Stimulated activated CD4-positive, alpha-beta T cell treated with anti-CD3 and anti-CD28 coated beads, TNF-alpha, amount 100 ng/mL, for 48 hours (primary cell): Measurements from ENCODE around the gene ABCA9.

Source experiments
- DNase-seq, 3 donors: peaks; one replicate each; pipeline ENCODE4 v3.0.0-alpha.2; 2020; ENCODE audit warnings: low read depth in 3 of 3

Gene ABCA9

DNA sequence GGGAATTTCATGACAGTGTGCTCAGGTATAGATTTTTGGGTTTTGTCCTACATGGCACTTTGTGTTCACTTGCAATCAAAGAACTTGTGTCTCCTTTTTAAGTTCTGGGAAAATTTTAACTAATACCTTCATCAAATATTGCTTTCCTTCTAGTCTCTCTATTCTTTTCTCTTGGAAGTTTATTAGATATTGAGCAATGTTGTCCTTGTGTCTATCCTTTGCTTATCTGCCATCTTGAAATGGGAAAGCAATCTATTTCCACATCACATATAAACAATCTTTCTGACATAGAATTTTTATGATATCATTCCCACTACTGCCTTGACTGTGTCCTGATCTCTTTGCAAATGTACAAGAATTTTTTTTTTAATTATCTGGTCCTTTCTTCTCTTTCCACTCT, 4.4 kb upstream of the ABCA9 start:
- no peak for DNase-seq

GRCh38 chr17:69064476-69064875, 3.7 kb upstream of the ABCA9 start:
- DNase-seq: no peak

DNA sequence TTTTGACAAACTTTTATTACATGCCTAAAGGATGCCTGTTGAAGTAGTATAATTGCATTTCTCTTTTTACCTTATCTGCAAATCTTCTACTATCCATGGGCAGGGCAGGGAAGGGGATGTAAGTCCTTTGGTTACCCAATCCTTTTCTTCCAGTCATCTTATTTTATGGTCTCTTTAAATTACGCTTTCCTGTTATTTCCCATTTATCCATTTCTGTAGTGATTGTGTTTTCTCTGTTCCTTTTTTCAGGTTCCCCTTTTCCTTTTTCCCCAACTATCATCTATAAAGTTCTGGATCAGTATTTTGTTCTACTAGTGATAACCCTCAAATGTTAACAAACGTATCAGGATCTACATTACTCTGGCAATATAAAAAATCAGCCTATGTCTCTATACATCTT, 3.3 kb upstream of the ABCA9 start:
- no peak for DNase-seq

DNA sequence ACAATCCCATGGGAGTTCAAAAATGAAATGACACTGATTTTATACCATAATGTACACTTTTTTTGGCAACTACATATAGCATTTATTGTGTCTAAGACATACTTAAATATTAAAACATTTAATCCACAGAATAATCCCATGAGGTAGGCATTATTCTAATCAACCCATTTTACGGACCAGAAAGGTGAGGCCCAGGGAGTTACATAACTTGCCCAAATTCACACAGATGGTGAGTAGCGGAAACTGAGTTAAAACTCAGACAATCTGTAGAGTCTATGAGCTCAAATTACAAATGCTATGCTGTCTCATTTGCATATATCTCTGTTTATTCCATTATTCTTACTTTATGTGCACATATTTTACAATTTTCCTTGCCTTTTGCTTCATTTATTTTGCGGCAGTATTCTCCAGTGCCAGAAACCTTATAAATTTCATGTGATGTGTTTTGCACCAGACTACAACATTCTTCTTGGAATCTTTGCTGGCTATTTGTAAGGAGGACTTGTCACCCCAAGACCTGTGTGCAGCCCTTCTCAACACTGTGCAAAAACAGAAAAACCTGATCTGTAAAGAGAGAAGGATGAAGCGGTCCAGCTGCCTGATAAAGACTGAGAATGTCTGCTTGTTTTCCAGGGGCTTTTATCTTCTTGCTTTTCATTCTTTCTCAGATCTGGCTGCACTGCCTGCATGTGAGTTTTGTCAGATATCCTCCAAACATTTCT, 2.3 kb upstream of the ABCA9 start:
- DNase-seq: no peak

GRCh38 chr17:69061721-69062556, 1.2 kb upstream of the ABCA9 start:
- no peak for DNase-seq

GRCh38 chr17:69059458-69060175, 1.1 kb downstream of the ABCA9 start:
- no peak for DNase-seq

- DNase-seq: no peak
These were observed 2.6 kb downstream of the ABCA9 start for GRCh38 chr17:69058165-69058564.

DNA sequence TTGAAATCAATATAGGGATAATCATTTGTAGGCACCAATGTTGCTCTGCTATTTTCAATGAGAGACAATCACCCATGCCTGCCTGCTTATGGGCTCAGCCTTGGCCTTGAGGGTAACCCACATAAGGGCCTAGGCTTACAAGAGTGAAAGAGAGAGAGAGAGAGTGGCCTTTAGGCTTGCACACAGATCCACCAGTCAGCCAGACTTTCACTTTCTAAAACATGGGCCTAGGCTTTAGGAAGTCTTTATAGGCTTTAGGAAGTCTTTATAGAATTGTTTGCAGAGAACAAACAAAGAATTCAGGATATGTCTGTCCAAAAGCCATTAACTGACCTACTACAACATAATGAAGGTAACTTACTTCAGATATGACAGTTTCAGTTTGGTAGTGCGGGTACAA, 3.4 kb downstream of the ABCA9 start:
- no peak for DNase-seq

- no peak for DNase-seq
These were observed 4.4 kb downstream of the ABCA9 start for GRCh38 chr17:69056179-69056823.

GRCh38 chr17:69055334-69055733, 5.4 kb downstream of the ABCA9 start:
- no peak for DNase-seq

GRCh38 chr17:69050999-69051775, 9.5 kb downstream of the ABCA9 start:
- no peak for DNase-seq

GRCh38 chr17:69048634-69049033, 12.1 kb downstream of the ABCA9 start:
- DNase-seq: no peak

DNA sequence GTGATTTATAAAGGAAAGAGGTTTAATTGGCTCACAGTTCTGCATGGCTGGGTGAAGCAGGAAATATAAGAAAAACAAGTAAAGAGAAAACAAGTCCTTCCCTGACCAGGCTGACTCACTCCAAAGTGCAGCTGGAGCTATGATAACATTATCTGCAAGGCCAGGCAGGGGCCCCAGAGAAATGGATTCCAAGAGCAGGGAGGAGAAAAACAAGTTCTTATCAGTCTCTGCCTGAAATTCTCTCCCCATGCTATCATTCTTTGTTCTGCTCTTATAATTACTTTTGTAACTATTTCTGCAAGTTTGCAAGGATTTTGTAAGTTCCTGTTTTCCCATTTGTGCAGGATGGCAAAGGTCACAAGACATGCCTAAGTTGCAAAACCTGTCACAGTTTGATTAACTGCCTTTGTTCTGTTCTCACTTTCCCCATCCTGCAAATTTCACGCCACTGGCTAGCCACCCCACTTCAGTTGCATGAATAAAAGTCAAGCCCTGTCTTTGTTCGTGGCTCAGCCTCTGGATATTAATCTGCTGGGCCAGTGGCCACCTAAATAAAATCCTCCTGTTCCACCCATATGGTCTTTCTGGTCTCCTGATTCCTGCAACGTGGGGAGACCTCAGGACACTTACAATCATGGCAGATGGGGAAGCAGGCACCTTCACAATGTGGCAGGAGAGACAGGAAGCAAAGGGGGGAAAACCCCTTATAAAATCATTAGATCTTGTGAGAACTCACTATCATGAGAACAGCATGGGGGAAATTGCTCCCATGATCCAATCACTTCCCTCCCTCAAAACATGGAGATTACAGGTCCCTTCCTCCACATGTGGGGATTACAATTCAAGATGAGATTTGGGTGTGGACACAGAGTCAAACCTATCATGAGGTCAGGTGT, 13.1 kb downstream of the ABCA9 start:
- DNase-seq: no peak

GRCh38 chr17:69046121-69046807, 14.5 kb downstream of the ABCA9 start:
- DNase-seq: no peak

DNA sequence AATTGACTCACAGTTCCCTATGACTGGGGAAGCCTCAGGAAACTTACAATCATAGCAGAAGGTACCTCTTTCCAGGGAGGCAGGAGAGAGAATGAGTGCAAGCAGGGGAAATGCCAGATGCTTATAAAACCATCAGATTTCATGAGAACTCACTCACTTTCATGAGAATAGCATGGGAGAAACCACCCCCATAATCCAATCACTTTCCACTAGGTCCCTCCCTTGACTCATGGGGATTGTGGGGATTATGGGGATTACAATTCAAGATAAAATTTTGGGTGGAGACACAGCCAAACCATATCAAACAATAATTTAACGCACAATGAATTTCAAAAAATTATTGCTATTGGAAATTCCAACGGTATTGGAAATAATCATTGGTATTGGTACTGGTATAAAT, 15.1 kb downstream of the ABCA9 start:
- no peak for DNase-seq

GRCh38 chr17:69044371-69044770, 16.4 kb downstream of the ABCA9 start:
- no peak for DNase-seq

- no peak for DNase-seq
These were observed 17.5 kb downstream of the ABCA9 start for GRCh38 chr17:69043098-69043734.

DNA sequence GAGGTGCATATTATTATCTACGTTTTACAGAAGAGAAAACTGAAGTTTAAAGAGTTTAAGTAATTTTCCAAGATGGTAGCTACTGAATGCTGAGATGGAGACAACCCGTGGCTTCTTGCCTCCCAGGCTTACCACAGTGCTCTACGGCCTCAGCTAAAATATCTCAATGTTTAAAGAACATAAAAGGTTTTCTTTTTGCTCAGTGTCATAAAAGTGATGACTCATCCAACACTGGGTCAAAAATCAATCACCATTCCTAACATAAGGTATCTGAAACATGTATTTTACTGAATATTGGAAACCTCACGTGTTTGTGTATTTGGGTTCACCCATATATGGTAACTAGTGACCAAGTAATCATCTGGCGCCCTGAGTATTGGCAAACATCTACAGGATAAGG, 18.4 kb downstream of the ABCA9 start:
- DNase-seq: no peak

DNA sequence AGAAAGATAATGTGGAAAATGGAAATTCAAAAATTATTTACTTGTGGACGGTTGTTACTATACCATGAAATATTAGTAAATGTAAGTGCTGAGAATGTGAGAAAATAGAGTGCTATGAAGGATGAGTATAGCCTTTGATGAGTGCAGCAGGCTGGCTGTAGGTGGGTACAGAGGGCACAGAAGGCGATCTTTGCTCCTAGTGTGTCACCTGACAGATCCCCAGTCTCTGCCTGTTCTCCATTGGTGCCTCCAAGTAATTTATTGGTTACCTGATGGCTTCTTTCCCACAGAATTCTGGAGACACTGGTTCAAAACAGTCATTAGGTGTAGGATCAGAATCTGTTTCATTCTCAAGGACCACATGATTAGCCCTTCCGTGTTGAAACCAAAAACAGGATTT, 28.9 kb downstream of the ABCA9 start:
- DNase-seq: no peak
